Measurements from ENCODE around the gene SSNA1. TPM values are rescaled to one million over a fixed set of nuclear protein-coding genes. Genes with fewer than 3 reads are reported as not detected.

SSNA1 gene
- total RNA-seq, result 119 and 122 TPM in 2 replicates

GRCh38 chr9:137188490-137189296 lies at the start of gene SSNA1, which contains the start of gene ANAPC2:
TSS of gene SSNA1 (plus strand) at chr9:137188676. CDS start at chr9:137188727, 51 bp downstream.
TSS of gene ANAPC2 (minus strand) at chr9:137188560. CDS start at chr9:137188532, 28 bp downstream.

GRCh38 chr9:137138722-137139467 lies 49.6 kb upstream of the SSNA1 start, which contains the start of gene GRIN1:
TSS of gene GRIN1 (plus strand) at chr9:137139154. CDS start at chr9:137139487, 333 bp downstream.

GRCh38 chr9:137169896-137170358 lies 18.5 kb upstream of the SSNA1 start, which contains the start of gene LRRC26:
TSS of gene LRRC26 (minus strand) at chr9:137170051. CDS start at chr9:137169943, 108 bp downstream.

GRCh38 chr9:137200311-137201204 lies 12.1 kb downstream of the SSNA1 start, which contains the start of gene TPRN:
TSS of gene TPRN (minus strand) at chr9:137200741. CDS start at chr9:137200711, 30 bp downstream.

GRCh38 chr9:137205126-137206069 lies 16.9 kb downstream of the SSNA1 start, which contains the start of the genes NDOR1 and TMEM203:
TSS of gene NDOR1 (plus strand) at chr9:137205700. CDS start at chr9:137205778, 78 bp downstream.
TSS of gene TMEM203 (minus strand) at chr9:137205648. CDS start at chr9:137205414, 234 bp downstream.

GRCh38 chr9:137222190-137223077 lies 34.0 kb downstream of the SSNA1 start, which contains the start of gene RNF208:
TSS of gene RNF208 (minus strand) at chr9:137222240. CDS start at chr9:137221212, 1,028 bp downstream.

GRCh38 chr9:137224830-137225694 lies 36.6 kb downstream of the SSNA1 start, which contains the start of gene CYSRT1:
TSS of gene CYSRT1 (plus strand) at chr9:137225174. CDS start at chr9:137225622, 448 bp downstream.

GRCh38 chr9:137227054-137227852 lies 38.8 kb downstream of the SSNA1 start, which contains the start of gene RNF224:
TSS of gene RNF224 (plus strand) at chr9:137227502. CDS start at chr9:137228336, 834 bp downstream.

GRCh38 chr9:137230705-137231371 lies 42.4 kb downstream of the SSNA1 start, which contains the start of gene SLC34A3:
TSS of gene SLC34A3 (plus strand) at chr9:137230901. CDS start at chr9:137231703, 802 bp downstream.

Other genes with a start within 250 kb of the SSNA1 start
- gene FBXW5, start 243.9 kb upstream of the SSNA1 start, total RNA-seq, result 147 and 164 TPM in 2 replicates
- not detected in 2 replicates for gene C8G, start 243.4 kb upstream of the SSNA1 start, total RNA-seq
- not detected in 2 replicates for gene LCN12, start 236.4 kb upstream of the SSNA1 start, total RNA-seq
- gene PTGDS, start 211.2 kb upstream of the SSNA1 start, total RNA-seq, result not detected in 2 replicates
- gene LCNL1, start 205.7 kb upstream of the SSNA1 start, total RNA-seq, result not detected in 2 replicates
- gene PAXX, start 196.3 kb upstream of the SSNA1 start, total RNA-seq, result 50.9 and 69.2 TPM in 2 replicates
- 179 and 203 TPM in 2 replicates for gene CLIC3, start 192.1 kb upstream of the SSNA1 start, total RNA-seq
- gene ABCA2, start 160.4 kb upstream of the SSNA1 start, total RNA-seq, result 11.9 and 15.6 TPM in 2 replicates
- gene FUT7, start 156.6 kb upstream of the SSNA1 start, total RNA-seq, result not detected in 2 replicates
- 36.7 and 39.0 TPM in 2 replicates for gene NPDC1, start 142.5 kb upstream of the SSNA1 start, total RNA-seq
- gene ENTPD2, start 134.6 kb upstream of the SSNA1 start, total RNA-seq, result 1.1 and 1.4 TPM in 2 replicates
- gene SAPCD2, start 118.1 kb upstream of the SSNA1 start, total RNA-seq, result 31.6 and 31.9 TPM in 2 replicates
- 2.7 and 4.0 TPM in 2 replicates for gene UAP1L1, start 111.2 kb upstream of the SSNA1 start, total RNA-seq
- 59.0 and 62.8 TPM in 2 replicates for gene MAN1B1, start 101.7 kb upstream of the SSNA1 start, total RNA-seq
- gene DPP7, start 73.9 kb upstream of the SSNA1 start, total RNA-seq, result 52.1 and 52.4 TPM in 2 replicates
- gene GRIN1, start 49.5 kb upstream of the SSNA1 start, total RNA-seq, result 0.14 and 0.42 TPM in 2 replicates
- 0.35 and 0.70 TPM in 2 replicates for gene LRRC26, start 18.6 kb upstream of the SSNA1 start, total RNA-seq
- not detected in 2 replicates for gene TMEM210, start 16.6 kb upstream of the SSNA1 start, total RNA-seq
- gene ANAPC2, start 116 bp upstream of the SSNA1 start, total RNA-seq, result 14.7 and 15.9 TPM in 2 replicates
- 11.4 and 12.5 TPM in 2 replicates for gene TPRN, start 12.1 kb downstream of the SSNA1 start, total RNA-seq
- gene TMEM203, start 17.0 kb downstream of the SSNA1 start, total RNA-seq, result 38.4 and 43.2 TPM in 2 replicates
- gene NDOR1, start 17.0 kb downstream of the SSNA1 start, total RNA-seq, result 9.2 and 12.6 TPM in 2 replicates
- gene RNF208, start 33.6 kb downstream of the SSNA1 start, total RNA-seq, result 0.70 and 1.5 TPM in 2 replicates
- gene CYSRT1, start 36.5 kb downstream of the SSNA1 start, total RNA-seq, result 17.3 and 19.3 TPM in 2 replicates
- gene RNF224, start 38.8 kb downstream of the SSNA1 start, total RNA-seq, result 0.35 and 0.70 TPM in 2 replicates
- gene SLC34A3, start 42.2 kb downstream of the SSNA1 start, total RNA-seq, result 0.14 TPM in 1 of 2 replicates, not detected in the other
- gene TUBB4B, start 52.6 kb downstream of the SSNA1 start, total RNA-seq, result 738 and 813 TPM in 2 replicates
- not detected in 2 replicates for gene STPG3, start 62.6 kb downstream of the SSNA1 start, total RNA-seq
- 47.5 and 54.2 TPM in 2 replicates for gene NELFB, start 66.7 kb downstream of the SSNA1 start, total RNA-seq
- 44.0 and 48.1 TPM in 2 replicates for gene TOR4A, start 89.0 kb downstream of the SSNA1 start, total RNA-seq
- gene NRARP, start 113.6 kb downstream of the SSNA1 start, total RNA-seq, result 14.6 and 30.0 TPM in 2 replicates
- 9.1 and 14.1 TPM in 2 replicates for gene EXD3, start 234.5 kb downstream of the SSNA1 start, total RNA-seq
- 0.65 and 0.92 TPM in 2 replicates for gene NOXA1, start 234.7 kb downstream of the SSNA1 start, total RNA-seq